Measurements from ENCODE around the gene CDH15. TPM values are rescaled to one million over a fixed set of nuclear protein-coding genes. Genes with fewer than 3 reads are reported as not detected.
"Not testable (repeated sequence)": the region's sequence is repeated elsewhere in the genome, so short reads cannot be mapped to it uniquely, and the experiment has no call there.

The CDH15 gene
- total RNA-seq, 1 donor from 2014 or later: 0.16 TPM

DNA sequence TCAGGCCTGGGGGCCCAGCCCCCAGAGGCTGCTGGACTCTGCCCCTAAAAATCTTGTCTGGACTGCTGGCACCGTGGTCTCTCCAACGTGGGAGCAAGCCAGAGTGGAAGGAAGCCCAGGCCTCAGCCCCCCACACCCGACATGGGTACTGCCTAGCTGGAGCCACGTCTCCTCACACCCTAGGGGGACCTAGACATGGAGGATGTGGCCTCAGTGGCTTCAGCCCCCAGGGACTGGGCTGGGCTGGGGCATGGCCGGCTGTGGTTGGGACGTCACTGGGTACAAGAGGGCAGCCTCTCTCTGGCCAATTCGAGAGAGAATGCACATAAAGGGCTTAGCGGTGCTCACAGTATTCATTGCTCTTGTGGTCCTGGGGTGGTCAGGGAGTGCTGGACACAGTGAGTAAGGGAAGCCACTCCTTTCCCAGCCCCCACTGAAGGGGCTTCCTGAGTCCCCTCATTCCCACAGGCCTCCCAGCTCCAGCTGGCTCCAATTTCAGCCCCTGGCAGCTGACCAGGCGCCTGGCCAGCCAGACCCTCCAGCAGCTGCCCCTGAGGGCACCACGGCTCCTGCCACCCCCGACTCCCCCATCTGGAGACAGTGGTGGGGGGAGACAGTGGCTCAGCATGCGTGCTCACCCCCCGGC, 1.1 kb downstream of the CDH15 start:
- no peak for DNase-seq

DNA sequence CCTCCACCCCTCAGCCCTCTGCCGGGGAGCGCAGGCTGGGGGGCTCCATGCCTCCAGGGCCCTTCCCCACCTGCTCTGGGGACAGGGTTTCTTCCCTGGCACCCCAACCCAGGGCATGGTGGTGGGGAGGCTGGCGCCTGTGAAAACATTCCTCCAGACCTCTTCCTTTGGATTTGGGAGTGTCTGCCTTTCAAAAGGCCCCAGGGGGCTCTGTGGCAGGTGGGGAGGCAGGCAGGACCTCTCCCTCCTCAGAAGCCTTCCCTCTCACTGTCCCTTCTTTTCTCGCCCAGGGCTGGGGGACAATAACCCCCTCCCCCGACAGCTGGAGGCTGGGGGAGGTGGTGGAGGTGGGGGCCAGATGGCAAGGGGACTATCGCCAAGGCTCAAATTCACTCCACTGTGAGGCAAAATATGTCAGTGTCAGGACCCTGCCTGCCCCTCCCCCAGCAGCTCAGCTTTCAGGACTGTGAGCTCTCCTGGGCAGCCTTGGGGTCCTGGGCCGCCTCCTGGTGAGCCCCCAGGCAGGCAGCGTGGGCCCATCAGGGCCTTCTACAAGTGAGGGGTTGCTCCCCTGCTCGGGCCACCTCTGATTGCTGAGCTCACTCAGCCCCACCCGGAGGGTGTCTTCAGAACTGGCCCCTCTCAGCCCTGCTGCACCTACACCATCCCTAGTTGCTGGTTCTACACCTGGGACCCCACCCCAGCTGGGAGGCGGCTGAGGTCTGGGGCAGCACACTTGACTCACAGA, 1.8 kb downstream of the CDH15 start:
- no peak for DNase-seq

DNA sequence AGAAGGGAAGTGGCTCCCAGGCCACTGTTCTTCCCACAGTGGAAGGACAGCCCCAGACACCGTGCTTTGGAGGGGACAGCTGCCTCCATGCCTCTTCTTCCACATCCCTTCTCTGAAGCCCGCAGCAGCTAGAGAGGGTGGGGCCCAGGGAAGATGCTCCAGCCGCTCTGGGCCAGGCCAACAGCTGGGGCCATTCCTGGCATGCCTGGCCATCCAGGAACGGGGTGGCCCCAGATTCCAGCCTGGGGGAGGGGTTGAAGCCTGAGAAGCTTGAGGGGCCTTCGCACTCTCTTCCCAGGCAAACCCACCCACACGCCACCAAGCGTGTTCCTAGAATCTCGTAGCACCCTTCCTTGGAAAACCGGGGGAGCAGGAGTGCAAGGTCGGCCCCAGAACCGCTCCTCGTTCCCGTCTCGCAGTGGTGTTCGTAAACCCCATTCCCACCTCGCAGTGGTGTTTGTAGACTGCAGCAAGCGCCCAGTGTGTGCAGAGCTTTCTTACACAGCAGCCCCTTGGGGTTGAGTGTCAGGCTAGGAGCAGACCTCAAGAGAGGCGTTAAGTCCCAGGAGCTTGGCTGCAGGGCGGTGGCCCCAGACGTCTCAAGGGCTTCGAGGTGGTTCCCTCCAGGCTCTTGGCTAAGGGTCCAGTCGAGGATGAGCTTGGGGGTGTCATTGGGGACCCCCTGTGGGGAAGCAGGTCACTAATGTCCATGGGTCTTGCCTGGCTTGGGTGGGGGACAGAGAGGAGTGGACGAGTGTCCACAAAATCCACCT, 2.7 kb downstream of the CDH15 start:
- DNase-seq: no peak

DNA sequence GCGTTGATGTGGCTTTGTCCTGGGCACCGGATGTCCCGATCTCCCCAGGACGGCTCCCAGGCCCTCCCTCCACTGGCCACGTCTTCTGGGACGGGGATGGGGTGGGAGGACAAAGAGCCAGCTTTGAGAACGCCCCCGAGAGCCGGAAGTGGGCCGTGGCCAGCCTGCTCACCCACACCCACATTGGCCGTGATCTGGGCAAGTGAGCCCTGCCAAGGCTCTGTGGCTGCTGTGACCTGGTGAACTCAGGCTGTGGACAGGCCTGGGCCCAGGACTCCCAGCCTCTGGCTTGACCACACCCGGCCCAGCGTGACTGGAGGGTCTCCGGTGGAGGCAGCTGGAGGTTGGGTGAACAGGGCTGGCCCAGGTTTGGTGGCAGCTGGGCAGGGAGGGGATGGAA, 3.3 kb downstream of the CDH15 start:
- DNase-seq: no peak

DNA sequence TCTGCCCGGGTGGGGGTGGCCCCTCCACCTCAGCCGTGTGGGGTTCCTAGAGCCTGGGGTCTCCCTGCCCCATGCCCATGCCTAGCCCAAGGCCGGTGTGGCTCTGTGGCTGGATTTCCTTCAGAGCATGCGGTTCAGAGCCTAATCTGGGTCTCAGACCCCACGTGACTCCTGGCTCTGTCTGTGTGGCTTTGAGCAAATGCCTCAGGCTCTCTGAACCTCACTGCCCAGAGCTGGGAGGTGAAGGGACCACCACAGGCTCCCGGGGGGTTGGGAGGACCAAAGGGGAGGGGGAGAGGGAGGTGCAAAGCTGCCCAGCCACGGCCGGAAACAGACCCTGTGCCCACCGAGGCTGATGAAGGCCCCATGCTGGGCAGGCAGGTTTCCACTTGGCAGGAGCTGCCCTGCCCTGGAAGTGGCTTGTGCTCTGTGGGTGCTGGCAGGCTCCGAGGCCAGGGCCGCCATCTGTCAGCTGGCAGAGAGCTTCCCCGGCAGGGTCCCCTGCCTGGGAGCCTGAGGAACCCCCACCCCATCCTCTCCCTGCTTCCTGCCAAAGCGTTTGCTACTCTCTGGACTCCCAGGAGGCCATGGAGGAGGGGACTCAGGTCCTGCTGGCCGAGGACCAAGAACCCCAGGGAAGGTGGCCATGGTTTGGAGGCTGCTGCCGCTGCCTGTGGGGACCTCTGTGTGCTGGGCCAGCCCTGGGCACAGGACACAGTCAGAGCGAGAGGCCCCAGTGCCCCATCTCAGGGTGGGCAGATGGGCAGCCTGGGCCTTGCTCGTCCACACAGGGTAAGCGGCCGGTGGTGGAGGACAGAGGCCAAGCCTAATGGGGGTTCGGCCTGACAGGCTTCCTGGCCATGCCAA, 4.0 kb downstream of the CDH15 start:
- DNase-seq: no peak

DNA sequence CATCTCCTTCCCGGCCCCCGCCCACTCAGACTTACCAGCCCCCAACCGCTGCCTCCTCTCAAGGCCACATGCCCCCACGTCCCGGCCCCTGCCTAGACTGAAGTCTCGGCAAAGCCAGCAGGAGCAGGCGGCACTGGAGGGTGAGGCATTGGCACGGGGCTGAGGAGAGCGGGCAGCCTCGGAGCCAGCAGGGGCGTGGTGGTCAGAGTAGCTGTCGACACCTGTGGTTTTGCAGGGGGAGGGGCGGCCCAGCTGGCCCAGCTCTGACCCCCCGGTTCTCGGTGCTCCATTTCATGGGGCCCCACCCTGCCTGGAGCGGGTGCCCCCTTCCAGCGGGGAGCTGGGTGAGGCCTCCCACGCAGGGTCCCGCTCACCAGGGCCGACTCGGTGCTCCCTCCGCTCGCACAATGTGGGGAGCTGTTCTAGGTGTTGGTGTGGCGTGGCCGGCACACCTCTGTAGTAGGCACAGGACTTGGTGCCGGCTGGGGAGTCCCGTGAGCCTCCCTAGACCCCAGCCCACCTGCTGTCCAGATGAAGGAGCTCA, 4.7 kb downstream of the CDH15 start:
- no peak for DNase-seq

DNA sequence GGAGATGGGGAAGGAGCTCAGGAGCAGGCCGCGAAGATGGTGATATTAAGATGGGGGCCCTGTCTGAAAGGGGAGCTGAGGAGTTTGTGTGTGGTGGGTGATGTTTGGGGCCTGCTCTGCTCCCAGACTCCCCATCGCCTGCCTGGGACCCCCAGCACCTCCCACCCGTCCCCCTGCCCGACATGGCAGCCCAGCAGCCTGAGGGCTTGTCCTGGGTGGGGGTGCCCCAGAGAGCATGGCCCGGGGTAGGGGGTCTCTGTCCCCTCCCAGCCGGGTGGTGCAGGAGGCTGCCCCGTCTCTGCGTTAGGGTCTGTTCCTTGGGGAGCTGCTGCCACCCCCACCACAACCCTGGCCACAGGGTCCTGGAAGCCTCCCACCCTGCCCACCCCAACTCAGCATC, 5.2 kb downstream of the CDH15 start:
- no peak for DNase-seq

DNA sequence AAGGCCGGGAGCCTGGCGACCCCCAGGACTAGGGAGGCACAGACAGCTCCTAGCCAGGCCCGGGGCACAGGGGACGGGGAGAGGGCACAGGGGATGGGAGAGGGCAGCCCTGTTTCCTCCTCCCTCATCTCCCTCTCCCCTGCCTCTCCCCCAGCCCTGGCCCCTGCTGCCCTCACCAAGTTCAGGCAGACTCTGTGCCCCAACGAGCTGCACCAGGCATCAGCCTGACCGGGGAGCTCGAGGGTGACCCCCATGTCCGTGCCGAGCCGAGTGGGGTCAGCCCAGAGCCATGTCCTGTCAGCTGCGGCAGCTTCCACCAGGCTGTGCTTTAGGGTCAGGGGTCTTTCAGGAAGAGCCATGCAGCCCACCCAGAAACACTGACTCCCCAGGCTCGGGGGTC, 6.0 kb downstream of the CDH15 start:
- DNase-seq: no peak

DNA sequence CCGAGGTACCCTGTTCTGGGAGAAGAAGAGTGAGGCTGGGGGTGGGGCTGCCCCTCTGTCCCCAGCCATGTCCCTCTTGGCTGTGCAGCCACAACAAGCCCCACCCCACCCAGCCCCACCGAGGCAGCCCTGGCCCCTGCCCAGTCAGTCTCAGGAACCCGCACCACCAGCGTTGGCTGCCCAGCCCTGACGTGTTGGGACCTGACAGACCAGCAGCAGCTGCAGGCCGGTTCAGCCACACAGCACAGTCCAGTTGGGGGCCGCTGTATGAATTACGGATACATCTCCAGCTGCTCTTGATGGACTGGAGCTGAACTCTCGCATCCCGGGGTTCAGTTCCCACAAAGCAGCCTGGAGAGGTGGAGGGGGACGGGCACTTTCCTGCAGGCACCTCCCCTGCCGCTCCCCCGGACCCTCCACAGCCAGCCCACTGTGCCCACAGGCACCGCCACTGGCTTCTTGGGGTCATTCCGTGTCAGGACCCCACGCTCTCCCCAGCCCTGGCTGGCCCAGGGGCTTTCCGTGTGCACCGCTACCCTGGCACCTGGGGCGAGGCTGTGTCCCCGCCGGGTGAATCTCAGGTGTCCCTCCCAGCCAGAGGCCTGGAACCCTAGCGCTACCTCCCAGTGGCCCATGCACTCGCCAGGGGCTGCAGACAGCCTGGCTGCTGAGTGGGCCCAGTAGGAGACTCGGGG, 7.1 kb downstream of the CDH15 start:
- no peak for DNase-seq

DNA sequence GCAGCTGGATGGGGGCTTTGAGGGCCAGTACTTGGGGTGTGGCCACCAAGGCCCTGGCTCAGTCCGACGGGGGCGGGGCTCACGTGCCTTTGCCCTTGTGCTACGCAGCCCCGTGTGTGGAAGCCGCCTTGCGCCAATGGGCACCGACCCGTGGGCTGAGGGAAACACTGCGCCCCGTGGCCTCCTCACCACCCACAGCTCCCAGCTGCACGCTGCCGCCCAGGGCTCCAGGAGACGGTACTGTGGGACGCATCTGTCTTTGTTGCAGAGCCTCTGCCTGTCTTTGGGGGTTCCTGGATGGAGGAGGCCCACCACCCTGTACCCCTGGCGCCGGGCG, 7.6 kb downstream of the CDH15 start:
- no peak for DNase-seq

DNA sequence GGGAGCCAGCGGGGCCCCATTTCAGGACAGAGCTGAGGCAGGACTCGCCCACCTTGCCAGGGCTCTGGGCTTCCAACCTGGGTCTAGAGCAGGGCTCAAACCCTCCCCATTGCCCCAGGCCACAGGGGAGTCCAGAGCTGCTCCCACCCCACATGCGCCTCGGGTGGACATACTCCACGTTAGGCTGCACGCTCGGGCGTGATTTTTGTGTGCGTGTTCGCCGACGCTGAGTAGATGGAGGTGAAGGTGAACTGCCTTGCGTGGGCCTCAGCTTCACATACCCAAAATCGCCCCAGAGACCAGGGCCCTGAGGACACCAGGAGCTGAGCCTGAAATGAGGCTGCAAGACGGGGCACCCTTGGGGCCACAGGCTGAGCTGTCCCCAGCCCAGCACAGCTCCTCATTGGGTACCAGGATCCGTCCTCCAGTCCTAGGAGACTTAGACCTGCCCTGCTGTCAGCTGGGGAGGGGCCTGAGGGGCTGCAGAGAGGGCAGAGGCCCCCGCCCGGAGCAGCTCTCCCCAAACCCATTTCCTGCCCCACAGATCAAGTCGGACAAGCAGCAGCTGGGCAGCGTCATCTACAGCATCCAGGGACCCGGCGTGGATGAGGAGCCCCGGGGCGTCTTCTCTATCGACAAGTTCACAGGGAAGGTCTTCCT, 8.2 kb downstream of the CDH15 start:
- no peak for DNase-seq

DNA sequence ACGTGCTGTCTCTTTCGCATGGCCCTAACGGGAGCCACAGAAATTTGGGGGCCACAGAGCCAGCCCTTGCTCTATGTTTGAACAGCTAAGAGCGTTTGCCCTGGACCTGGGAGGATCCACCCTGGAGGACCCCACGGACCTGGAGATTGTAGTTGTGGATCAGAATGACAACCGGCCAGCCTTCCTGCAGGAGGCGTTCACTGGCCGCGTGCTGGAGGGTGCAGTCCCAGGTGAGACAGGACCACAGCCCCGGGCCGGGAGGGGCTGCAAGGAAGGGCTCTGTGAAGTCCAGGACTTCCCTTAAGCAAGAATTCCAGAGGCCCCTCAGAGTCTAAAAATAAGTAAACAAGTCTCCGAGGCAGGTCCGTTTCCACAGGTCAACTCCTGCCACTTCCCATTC, 11.9 kb downstream of the CDH15 start:
- DNase-seq: no peak

DNA sequence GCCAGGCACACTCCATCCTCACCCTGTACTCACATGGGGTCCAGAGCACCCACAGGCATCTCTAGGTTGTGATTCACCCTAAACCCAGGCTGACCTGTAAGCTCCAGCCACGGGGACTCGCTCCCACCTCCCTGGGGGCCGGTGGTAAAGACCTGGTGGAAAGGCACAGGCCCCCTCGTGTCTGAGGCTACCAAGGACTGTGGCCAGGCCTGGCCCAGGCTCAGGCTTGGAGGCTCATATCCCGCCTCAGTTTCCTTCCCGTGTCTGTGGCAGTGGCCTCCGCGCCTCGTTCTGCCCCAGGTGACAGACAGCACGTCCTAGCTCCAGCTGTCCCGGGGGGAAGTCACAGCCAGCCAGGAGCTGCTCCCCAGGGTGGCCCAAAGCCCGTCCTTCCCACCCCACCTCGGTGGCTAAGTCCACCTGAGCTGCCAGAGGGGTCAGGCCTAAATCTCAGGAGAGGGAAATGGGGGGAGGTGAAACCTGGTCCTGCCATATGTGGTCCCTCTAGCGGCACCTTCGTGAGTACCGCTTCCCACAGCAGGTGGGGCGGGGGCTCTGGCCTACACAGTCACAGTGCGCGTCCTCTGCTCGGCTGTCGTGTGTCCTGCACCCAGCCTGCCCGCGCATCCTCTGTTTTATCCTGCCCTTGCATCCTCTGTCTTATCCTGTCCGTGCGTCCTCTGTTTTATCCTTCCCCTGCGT, 12.6 kb downstream of the CDH15 start:
- DNase-seq: no peak

DNA sequence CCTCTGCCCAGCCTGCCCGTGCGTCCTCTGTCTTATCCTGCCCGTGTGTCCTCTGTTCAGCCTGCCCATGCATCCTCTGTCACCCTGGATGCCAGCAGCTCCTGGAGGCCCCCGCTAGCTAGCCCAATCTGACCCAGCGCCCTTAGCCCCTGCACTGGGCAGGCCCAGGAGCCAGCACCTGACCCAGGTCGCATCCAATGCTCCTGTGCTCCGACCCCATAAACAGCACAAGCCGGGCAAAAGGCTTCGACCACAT, 13.1 kb downstream of the CDH15 start:
- no peak for DNase-seq

DNA sequence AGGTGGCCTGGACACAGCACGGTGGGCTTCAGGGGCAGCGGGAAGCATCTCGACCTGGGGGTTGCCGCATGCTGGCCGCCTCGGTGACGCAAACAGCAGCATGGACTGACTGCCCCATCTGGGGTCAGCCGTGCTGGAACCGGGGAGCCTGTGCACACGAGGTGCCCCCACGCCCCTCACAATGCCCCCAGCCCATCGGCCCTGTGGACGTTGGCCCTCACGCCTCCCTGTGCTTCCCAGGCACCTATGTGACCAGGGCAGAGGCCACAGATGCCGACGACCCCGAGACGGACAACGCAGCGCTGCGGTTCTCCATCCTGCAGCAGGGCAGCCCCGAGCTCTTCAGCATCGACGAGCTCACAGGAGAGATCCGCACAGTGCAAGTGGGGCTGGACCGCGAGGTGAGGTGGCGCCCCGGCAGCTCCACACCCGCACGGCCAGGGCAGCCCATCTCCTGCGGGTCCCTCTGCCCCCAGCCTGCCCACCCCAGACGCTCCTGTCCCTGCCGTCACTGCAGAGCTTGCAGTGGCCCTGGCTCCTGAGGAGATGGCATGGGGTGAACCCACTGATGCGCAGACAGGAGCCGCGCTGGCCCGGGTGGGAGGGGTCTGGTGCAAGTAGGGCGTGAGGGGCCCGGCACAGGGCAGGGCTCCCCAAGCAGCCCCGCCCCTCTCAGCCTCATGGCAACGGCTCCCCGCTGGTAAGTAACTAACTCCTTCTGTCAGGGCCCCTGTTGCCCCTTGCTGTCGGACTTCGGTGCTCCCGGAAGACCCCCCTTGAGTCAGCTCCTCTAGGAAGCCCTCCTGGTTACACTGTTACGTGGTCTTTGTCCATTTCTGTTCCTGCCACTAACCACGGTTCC, 13.6 kb downstream of the CDH15 start:
- DNase-seq: no peak

DNA sequence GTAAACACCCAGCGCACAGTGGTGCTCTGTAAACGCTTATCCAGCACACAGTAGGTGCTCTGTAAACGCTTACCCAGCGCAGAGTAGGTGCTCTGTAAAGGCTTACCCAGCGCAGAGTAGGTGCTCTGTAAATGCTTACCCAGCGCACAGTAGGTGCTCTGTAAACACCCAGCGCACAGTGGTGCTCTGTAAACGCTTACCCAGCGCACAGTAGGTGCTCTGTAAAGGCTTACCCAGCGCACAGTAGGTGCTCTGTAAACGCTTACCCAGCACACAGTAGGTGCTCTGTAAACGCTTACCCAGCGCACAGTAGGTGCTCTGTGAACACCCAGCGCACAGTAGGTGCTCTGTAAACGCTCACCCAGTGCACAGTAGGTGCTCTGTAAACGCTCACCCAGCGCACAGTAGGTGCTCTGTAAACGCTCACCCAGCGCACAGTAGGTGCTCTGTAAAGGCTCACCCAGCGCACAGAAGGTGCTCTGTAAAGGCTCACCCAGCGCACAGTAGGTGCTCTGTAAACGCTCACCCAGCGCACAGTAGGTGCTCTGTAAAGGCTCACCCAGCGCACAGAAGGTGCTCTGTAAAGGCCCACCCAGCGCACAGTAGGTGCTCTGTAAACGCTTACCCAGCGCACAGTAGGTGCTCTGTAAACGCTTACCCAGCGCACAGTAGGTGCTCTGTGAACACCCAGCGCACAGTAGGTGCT, 14.5 kb downstream of the CDH15 start:
- DNase-seq: not testable (repeated sequence)

DNA sequence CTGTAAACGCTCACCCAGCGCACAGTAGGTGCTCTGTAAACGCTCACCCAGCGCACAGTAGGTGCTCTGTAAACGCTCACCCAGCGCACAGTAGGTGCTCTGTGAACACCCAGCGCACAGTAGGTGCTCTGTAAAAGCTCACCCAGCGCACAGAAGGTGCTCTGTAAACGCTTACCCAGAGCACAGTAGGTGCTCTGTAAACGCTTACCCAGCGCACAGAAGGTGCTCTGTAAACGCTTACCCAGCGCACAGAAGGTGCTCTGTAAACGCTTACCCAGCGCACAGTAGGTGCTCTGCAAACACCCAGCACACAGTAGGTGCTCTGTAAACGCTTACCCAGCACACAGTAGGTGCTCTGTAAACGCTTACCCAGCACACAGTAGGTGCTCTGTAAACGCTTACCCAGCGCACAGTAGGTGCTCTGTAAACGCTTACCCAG, 15.1 kb downstream of the CDH15 start:
- DNase-seq: not testable (repeated sequence)

DNA sequence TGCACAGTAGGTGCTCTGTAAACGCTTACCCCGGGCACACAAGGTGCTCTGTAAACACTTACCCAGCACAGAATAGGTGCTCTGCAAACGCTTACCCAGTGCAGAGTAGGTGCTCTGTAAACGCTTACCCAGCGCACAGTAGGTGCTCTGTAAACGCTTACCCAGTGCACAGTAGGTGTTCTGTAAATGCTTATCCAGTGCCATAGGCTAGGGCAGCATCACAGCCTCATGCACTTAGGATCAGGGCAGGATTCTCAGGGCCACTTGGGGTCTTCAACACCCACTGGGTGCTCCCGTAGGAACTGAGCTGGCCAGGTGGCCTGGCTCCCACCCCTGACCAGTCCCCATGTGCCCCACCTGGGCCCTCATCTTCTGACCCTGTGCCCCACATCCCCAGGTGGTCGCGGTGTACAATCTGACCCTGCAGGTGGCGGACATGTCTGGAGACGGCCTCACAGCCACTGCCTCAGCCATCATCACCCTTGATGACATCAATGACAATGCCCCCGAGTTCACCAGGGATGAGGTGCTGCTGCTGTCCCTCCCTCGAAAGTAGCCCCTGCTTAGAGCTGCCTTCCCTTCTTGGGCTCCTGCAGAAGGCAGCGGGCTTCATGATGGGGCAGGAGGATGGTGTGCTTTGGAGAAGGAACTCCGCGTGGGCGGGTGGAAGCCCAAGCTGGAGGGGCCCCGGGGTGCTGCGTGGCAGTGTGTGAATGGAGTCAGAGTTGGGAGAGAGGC, 15.7 kb downstream of the CDH15 start:
- DNase-seq: no peak

Measured in occipital lobe (tissue), 2 donors.